Measurements from ENCODE around the gene EHD3.
"Not testable (repeated sequence)": the region's sequence is repeated elsewhere in the genome, so short reads cannot be mapped to it uniquely, and the experiment has no call there.

Gene EHD3

DNA sequence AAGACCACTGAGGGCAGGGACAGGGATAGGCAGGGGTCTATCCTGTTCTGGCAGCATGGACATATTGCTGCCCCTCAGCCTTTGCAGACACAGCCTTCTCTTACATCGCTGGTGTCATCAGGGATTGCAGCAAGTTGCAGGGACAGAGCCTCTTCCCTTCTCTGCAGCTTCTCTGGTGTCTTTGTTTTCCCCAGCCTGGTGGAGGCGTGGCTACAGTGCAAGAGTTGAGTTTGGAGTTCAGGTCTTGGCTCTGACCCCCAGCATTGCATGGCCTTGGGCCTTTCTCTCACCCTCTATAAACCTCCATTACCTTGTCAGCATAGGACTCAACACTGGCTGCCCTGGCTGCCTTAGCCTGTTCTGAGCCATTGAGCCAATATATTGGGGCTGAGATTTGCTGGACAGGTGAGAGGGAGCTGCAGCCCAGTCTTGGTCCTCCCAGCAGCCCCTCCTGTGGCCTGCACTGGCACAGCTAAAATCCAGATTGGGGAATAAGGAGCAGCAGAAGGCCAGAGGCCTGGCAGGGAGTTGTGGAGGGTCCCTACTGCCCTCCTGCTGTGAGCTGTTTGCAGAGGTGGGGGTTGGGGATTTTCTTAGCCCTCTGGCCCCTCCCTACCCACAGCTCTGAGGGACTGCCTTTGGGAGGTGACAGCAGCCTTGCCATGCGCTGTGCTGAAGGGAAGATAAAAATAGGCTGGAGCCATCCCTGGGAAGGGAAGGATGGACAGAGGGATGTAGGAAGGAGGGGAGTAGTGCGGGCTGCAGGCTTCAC is 22.8 kb downstream of the EHD3 start:
- DNase-seq: no peak

DNA sequence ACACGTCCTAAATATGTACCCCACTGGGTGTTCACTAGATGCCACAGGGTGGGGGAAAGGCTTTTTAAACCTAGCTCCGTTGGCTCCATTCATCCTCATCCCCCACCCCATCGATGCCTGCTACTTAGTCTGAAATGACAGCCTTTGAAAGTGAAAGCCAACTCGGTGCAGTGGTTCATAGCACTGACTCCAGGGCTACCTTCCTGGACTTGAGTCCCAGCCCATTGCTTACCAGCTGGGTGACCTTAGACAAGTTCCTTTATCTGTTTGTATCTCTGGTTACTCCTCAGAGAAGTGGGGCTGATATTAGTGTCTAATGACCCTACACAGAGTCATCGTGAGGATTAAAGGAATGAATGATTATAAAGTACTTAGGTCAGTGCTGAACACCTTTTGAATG is 24.4 kb downstream of the EHD3 start:
- DNase-seq: no peak

DNA sequence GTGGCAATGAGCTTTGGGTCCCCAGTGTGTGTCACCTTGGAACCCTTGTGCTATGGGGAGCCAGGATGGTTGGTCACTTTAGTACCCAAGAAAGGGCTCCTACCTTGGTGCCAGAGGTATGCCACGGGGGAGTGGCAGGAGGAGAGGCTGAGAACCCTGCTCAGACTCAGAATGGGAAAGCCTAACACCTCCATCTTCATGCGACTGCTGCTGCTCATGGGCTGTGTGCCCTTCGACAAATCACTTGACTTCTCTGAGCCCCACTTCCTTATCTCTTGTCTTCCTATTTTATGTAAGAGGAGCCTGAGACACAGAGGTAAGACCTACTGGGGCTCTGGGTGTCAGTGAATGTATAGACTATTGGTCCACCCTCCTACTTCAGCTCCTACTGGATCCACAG is 25.1 kb downstream of the EHD3 start:
- DNase-seq: no peak

DNA sequence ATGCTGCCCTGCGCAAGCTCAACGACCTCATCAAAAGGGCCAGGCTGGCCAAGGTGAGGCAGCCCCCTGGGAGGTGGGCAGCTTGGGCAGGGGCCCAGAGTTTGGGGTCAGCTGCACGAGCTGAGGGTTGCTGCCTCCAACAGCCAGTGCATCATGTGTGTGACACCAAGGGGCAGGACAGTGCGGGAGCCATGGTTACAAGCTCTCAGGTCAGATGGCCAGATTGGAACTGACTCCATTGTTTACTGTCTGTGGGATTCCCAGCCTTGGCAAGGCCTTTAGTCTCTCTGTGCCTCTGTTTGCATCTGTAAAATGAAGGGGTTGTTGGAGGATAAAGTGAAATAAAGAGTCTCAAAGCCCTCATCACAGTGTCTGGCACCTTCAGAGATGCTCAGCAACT is 26.9 kb downstream of the EHD3 start:
- no peak for DNase-seq

DNA sequence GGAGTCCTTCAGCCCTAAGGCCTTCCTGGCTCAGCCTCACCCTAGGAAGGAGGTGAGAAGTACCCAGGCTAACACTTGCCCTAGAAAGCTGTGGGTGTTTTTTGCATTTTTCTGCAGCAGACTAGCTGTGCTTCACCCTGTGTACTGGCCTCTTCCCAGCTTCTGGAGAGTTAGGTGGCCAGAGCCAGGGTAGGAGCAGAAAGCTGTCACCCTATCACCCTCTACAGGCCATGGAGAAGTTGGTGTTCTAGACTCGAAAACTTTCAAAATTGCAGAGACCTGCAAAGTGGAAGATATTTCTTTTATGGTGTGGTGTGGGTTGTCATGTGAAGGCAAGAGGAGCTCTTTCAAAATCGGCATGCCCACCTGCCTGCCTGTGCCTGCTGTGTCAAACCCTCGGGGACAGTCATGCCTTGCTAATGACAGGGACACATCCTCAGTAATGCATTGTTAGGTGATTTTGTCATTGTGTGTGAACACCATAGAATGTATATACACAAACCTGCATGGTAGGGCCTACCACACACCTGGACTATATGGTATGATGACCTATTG is 29.8 kb downstream of the EHD3 start:
- no peak for DNase-seq

DNA sequence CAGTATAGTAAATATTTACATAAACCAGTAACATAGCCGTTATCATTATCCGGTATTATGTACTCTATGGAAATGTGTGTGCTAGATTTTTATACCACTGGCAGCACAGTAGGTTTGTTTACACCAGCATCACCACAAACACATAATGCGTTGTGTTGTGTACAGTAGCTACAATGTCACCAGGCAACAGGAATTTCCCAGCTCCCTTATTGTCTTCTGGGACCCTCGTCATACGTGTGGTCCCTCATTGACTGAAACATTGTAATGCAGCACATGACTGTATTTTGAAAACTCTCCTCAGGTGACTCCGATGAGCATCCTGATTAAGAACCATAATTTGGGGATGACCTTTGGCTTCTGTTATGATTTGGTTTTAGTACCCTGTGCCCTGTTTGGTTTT is 31.3 kb downstream of the EHD3 start:
- no peak for DNase-seq

DNA sequence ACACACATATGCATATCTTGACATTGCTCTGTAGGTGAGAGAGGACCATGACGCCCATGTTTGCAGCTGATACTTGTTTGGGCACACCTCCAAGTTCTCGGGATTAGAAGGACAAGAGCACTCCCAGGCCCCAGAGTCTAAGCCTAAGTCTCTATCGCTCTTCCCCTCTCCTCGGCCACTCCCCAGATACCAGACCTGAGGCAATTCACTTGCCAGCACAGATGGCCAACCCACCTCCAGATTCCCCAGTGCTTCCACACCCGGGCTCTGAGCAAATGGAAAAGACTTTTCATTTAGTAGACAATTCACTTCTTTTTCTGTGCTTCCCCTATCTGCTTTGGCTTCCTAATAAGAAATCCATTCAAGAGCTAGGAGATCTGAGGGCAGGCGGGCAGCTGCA is 32.9 kb downstream of the EHD3 start:
- DNase-seq: no peak

DNA sequence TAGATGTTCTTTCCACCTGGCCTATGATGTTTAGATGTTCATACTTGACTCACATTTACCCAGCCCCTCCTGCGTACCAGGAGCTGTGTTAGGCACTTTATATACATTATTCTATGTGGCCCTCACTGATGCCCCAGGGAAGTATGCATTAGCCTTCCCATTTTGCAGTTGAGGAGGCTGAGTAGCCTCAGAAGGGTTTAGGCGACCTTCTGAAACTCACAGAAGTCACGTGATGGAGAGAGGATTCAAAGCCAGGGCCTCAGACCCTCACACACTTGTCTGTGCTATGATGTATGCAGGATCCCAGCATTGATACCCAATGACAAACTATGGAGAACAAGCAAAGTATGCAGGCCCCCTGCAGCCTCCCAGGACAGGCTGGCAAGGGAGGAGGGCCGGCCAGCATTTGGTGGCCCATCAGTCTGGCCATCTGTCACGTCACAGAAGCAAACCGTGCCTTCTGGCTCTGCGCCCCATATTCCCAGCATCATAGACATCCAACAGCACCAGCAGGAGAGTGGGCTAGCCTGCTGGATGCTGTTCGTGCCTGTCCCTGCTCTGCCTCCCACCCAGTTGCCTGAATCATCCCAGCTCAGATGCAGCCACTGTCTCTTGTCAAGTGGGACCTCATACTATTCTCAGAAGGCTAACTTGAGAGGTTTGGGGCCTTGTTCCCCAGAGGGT is 33.6 kb downstream of the EHD3 start:
- no peak for DNase-seq

DNA sequence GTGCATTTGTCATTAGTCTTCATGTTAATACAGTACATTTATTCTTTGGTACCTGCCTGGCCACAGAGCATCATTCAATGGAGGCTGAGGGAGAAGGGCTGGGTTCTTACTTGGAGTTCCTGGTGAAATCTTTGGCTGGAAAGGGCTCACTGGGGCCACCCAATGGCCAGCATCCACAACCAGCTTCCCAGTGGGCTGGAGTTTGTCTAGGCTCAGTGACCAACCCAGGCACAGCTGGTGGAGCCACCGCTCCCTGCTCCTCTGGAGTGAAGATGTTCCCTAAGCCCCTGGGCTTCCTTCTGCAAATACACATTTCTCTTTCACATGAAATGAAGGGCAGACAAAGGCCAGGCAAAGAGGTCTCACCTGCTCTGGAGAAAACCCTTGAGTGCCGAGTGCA is 34.4 kb downstream of the EHD3 start:
- no peak for DNase-seq

DNA sequence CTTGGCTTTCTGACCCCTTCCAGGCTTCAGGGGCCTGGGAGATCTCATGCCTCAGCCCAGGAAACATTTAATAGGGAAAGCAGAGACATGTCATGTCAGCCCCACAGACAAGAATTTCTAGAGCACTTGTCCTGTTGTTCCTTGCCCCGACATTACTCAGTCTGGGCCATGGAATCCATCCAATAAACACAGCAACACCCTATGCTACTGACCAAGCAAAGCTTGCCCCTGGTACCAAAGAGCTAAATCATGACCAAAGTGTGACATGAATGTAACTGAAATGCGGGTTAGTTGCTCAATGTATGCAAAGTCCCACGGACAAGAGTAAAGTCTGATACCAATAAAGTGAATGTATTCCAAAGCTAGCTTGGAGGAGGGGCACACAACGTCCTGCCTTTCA is 35.1 kb downstream of the EHD3 start:
- DNase-seq: no peak

DNA sequence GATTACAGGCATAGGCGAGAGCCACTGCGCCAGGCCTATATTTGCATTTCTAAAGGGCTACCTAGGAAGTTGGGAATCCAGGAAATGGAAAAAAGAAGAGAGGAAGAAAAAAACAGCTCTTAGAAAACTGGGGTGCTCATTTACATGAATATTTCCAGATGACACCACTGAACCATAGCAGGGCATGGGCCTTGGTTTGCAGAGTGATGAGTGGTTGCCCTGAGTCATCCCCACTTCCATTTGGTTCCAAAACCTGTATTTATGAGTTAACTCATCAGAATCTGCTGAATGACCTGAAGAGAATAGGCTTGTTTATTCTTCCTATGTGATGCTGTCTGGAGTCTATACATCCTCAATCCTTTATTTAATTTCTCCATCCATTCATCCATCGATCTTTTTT is 36.2 kb downstream of the EHD3 start:
- DNase-seq: no peak

DNA sequence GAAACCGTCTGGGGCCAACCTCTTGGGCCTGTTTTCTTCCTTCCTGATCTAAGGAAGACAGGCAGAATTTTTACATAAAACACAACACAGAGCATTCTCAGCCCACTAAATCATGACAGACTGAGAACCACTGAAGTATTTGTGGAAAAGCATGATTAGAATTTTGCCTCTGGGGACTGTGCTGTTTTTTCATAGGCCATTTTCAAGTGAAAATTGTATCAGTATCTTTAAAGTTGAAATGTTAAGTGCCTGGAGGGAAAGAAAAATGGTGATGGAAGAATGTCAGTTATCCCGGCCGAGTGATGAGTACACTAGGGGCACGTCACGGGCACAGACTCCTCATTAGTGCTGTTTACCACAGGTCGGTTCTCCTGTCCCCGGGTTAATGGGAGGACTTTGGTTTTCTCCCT is 36.9 kb downstream of the EHD3 start:
- DNase-seq: no peak

DNA sequence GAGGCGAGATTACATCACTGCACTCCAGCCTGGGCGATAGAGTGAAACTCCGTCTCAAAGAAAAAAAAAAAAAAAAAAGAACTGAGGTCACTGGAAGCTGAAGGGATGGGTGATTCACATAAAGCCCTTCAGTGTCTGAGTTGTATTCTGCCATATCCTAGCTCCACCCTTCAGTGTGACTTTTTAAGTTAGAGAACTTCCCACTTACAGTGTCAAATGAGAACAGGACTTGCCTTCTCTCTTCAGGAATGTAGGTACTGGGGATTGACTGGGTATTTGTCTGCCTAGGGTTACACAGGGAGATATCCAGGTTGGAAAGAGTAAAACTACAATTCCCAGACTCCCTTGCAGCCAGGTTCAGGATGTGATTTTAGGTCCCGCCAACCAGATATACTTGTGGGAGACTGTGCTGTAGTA is 37.9 kb downstream of the EHD3 start:
- DNase-seq: no peak

DNA sequence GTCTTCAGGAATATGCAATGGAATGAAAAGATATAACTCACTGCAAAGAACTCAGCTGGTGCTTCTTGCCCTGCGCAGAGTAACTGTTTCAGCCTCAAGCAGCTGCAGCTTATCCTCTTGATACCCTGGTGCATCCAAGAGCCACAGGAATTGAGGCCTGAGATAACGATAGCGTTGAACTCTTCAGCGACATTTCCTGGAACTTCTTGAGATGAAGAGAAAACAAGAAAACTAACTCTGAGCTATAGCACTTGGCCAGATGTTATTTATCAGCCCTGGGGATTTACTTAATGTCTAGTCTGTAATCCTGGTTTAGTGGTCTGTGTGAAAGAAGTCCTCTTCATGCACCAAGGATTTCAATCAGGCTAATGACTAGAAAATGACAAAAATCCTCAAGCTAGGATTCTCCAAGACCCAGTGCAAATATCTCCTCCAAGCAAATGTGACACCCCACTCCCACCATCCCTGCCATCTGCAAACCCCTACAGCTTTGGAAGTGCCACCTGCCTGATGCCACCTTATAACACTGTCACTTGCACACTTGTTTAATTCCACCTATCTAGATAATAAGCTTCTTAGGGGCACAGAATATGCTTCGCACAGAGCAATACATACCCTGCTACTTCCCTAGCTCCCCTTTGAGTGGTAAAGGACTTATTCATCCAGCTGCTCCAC is 40.6 kb downstream of the EHD3 start:
- no peak for DNase-seq

DNA sequence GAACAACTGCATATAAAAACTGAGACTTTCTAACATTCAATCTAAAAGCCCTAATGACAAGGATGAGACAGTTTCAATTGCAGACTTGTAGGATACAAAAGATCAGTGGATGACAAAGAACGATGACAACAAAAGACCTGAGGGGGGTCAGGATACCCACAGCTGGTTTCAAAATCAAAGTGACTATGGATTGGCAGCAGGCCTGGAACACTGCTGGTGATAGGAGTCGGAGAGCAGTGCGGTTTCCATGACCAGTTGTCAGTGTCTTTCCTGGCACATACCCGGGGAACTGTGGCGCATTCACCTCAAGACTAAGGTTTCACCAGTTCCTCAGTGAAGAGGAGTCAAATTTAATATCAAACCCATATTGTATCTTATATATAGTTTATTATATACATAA is 42.0 kb downstream of the EHD3 start:
- no peak for DNase-seq

DNA sequence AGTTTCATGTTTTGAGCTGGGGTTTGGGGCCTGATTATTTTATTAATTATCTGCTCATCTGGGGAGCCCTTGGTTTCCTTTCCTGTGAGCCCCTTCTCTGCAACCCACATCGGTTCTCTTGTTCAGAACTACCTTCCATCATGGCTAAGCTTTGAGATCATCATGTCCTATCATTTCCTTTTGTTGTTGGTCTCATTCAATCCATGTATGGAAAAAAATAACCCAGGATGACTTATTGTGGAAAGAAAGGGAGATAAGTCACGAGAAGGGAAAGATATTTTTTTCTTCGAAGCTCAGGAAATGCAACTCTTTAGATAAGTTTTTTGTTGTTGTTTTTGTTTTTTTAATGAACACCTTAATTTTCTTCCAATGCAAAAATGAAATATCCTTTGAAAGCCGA is 43.7 kb downstream of the EHD3 start:
- DNase-seq: no peak

DNA sequence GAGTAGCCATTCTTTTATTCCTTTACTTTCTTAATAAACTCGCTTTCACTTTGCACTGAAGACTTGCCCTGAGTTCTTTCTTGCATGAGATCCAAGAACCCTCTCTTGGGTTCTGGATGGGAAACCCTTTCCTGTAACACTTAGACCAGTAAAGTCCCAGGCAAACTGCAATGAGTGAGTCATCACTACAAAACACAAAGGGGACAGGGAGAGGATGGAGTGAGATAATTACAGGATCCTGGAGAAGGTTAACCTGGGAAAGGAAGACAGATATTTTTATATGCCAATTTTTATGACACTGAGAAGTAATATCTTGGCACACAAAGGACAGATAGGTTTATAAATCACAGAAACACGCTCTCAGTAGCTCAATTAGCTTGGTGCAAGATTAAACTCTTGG is 48.7 kb downstream of the EHD3 start:
- DNase-seq: no peak

DNA sequence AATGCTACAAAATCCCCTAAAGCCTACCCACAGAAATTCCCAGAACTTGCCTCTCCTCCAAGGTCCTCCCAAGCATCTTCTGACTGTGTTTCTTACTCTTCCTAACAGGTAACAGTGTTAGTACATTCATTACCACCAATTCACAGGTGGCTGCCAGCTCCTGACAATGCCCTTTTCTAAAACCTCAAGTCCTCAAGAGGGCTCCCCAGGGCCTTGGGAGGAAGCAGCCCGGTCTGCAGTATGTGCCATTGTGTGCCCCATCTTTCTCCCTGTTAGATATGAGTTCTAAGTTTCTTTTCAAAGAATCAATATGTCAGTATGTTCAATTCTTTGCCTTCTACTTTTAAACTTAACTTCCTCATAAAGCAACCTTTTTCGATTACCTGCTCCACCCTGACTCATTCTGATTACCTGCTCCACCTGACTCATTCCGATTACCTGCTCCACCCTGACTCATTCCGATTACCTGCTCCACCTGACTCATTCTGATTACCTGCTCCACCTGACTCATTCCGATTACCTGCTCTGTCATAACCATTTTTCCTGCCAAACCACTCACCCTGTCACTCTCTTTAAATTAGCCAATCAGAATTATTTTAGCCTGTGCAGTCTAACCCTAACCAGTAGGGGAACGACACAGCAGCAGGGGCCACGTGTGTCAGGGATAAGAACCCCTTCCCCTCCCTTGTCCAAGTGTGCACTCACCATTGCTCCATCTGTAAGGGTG is 49.4 kb downstream of the EHD3 start:
- not testable (repeated sequence) for DNase-seq

DNA sequence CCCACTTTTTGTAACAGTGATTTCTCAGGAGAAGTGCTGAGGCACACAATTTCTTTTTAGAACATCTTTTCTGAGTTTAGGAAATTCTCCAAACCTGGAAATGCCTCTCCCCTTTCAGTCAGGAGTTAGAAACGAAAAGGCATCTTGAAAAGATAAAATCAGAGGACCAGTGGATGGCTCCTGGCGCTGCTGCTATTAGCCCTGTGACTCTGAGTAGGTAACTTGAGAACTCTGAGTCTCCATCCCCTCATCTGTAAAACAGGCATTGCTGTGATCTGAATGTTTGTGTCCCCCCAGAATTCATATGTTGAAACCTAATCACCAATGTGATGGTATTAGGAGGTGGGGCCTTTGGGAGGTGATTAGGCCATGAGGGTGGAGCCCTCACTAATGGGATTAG is 50.2 kb downstream of the EHD3 start:
- DNase-seq: no peak

DNA sequence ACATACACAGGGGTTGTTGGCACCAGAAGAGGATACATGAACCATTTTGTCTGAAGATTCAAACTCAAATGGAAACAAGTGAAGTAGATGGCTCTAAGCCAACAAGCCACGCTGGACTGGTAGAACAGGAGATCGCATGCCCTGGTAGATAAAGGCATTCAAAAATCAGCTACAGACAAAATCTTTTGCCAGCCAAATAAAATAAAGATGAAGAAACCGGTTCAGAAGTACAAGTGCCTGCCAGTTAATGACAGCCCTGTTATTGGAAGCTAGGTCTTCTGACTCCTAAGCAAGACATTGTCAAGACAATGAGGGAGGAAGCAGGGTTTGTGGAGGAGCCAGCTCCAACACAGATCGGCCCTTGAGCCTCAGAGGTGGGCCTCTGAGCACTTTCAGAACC is 52.3 kb downstream of the EHD3 start:
- DNase-seq: no peak

DNA sequence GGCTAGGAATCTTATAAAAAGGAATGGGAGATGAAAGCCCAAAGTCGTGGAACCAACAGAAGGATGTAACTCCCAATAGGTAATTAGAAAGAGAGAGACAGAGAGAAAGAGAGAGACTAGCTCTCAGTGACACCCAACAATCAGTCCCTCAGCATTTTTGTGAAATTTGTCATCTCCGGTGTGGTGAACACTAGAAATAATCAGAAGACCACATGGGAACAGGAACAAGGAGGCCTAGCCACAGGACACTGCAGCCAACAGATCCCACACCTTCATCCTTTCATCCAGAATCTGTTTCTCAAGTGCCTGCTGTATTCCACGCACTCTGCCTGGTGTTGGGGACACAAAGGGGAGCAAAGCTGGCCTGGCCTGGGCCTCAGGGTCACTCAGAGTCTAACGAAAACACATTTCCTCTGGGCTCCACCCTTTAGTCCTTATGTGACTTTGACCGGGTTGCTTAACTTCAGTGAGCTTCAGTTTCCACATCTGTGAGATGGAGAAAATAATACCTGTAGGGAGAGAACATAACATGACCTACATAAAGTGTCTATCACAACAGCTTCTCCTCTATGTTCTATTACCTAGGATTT is 53.1 kb downstream of the EHD3 start:
- DNase-seq: no peak

DNA sequence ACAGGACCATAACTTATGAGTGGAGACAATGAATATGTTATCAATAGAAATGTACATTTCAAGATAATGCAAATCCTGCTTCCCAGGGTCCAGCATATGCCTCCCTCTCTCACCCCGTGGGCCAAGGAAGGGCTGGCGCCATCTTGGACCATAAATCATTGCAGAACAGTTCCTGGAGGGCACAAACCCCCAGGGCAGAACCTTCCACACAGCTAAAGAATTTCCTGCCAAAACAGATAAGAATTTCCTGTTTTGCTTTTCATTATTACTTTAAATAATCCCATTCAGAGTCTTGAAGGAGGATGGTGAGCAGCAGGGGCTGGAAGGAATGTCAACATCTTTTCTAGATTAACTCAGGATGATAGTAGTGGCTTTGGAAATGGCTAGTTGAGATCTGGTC is 53.7 kb downstream of the EHD3 start:
- DNase-seq: no peak

DNA sequence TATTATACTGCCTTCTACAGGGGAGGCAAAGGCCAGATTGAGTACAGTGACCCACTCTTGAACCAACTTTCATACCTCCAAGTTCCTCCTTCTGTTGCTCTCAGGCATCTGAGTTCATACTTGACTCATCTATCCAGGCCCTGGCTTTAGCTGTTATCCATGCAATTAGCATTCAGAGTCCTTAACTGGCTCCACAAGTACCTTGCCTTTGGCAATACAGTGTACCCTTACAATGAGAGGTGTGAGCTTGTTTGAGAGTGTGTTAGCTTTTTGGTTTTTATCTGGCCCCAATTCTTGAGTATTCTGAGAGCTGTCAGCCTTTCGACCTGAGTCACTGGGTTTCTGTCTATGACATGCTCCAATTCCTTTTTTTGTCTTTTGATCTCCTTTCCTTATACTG is 60.2 kb downstream of the EHD3 start:
- DNase-seq: no peak

Data from activated CD4-positive, alpha-beta T cell treated with anti-CD3 and anti-CD28 coated beads for 1 hour (primary cell).